Measurements from ENCODE around the gene DYRK1A. TPM values are rescaled to one million over a fixed set of nuclear protein-coding genes. Genes with fewer than 3 reads are reported as not detected.

The DYRK1A gene
- total and polyA plus RNA-seq, 10 of the 15 experiments (the other 5 are each of a cell fraction or from before 2014, with no cell fraction given): 2.4 to 68.6 (median 30.7) TPM

- no peak for TF ChIP-seq BACH1 (IDR thresholded peaks at IDR 0.05; ENCODE audit: borderline replicate concordance)
- no peak for TF ChIP-seq RCOR1 (conservative IDR thresholded peaks at IDR 0.05; ENCODE audit: low read depth, low read length)
- no peak for TF ChIP-seq ZBTB11 (CRISPR knock-in tag; IDR thresholded peaks at IDR 0.05)
- no peak for TF ChIP-seq ZBTB4 (CRISPR knock-in tag; IDR thresholded peaks at IDR 0.05)
- TF ChIP-seq ZBTB40 (IDR thresholded peaks at IDR 0.05; ENCODE audit: borderline replicate concordance): no peak
Measured at GRCh38 chr21:37373539-37373938, 7.0 kb downstream of the DYRK1A start (continued).

All from GM12878 (cell line).